GM12873 (cell line): ENCODE results near the gene CALCA.

Experiments
- CTCF ChIP-seq: IDR thresholded peaks from 2 replicates; pipeline ENCODE4 v1.5.1; 2012; ENCODE audit warnings: low read depth, mild to moderate bottlenecking, moderate library complexity, low read length, control low read depth; ENCODE audit not compliant: insufficient read depth; ENCODE audit errors: missing control alignments

CALCA gene

GRCh38 chr11:14934641-14935351 lies 37.4 kb downstream of the CALCA start:
- TF ChIP-seq CTCF: no peak

GRCh38 chr11:14932447-14932846 lies 39.7 kb downstream of the CALCA start:
- TF ChIP-seq CTCF: no peak

- TF ChIP-seq CTCF: no peak
These were observed 41.8 kb downstream of the CALCA start for GRCh38 chr11:14930369-14930768.

GRCh38 chr11:14927146-14927545 lies 45.0 kb downstream of the CALCA start:
- TF ChIP-seq CTCF: no peak

GRCh38 chr11:14924318-14924717 lies 47.8 kb downstream of the CALCA start:
- no peak for TF ChIP-seq CTCF
